GM12801 (cell line): ENCODE data around the gene CAMTA2.

ENCODE experiments used
- TF ChIP-seq, protein P1 (sequence below): IDR thresholded peaks from one replicate; pipeline ENCODE4 v1.5.1; 2011; ENCODE audit warnings: control low read depth; ENCODE audit not compliant: insufficient read length; ENCODE audit errors: extremely low read depth

CAMTA2 gene

DNA sequence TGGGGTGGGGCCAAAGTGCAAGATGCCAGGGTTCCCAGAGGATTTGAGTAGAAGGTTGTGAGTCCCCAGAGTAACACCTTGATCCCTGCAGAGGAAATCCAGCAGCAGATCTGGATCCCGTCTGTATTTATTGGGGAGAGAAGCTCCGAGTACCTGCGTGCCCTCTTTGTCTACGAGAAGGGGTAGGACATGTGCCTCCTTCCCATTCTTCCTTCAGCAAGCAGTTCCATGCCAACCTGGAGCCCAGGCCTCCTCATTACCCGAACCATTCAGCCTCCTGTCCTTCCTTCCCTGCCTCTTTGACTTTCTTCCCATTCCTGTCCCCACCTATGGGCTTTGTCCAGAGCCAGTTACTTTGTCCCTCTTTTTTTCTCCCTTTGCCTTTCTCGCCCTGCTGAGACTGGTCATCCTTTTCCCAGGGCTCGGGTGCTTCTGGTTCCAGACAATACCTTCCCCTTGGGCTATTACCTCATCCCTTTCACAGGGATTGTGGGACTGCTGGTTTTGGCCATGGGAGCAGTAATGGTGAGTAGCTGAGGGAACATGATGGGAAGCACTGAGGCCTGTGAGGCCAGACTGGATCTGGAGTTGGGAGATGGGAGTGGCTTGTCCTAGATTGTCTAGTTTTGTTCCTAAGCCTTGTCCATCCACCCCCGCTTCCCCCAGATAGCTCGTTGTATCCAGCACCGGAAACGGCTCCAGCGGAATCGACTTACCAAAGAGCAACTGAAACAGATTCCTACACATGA, 44.5 kb downstream of the CAMTA2 start:
- TF ChIP-seq, protein P1, sequence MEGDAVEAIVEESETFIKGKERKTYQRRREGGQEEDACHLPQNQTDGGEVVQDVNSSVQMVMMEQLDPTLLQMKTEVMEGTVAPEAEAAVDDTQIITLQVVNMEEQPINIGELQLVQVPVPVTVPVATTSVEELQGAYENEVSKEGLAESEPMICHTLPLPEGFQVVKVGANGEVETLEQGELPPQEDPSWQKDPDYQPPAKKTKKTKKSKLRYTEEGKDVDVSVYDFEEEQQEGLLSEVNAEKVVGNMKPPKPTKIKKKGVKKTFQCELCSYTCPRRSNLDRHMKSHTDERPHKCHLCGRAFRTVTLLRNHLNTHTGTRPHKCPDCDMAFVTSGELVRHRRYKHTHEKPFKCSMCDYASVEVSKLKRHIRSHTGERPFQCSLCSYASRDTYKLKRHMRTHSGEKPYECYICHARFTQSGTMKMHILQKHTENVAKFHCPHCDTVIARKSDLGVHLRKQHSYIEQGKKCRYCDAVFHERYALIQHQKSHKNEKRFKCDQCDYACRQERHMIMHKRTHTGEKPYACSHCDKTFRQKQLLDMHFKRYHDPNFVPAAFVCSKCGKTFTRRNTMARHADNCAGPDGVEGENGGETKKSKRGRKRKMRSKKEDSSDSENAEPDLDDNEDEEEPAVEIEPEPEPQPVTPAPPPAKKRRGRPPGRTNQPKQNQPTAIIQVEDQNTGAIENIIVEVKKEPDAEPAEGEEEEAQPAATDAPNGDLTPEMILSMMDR, result no peak

DNA sequence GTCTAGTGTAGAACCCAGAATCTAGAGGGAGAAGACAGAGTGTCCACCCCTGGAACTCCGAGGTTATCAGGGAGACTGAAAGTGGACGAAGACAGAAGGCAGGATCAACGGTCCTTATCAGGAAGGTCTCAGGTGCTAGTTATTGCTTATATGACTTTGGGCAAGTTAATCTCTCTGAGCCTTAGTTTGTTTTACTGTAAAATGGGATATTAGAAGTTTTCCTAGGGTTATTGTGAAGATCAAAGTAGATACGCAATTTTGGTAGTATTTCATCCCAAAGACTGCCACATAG, 46.2 kb downstream of the CAMTA2 start:
- TF ChIP-seq, protein P1, result no peak

DNA sequence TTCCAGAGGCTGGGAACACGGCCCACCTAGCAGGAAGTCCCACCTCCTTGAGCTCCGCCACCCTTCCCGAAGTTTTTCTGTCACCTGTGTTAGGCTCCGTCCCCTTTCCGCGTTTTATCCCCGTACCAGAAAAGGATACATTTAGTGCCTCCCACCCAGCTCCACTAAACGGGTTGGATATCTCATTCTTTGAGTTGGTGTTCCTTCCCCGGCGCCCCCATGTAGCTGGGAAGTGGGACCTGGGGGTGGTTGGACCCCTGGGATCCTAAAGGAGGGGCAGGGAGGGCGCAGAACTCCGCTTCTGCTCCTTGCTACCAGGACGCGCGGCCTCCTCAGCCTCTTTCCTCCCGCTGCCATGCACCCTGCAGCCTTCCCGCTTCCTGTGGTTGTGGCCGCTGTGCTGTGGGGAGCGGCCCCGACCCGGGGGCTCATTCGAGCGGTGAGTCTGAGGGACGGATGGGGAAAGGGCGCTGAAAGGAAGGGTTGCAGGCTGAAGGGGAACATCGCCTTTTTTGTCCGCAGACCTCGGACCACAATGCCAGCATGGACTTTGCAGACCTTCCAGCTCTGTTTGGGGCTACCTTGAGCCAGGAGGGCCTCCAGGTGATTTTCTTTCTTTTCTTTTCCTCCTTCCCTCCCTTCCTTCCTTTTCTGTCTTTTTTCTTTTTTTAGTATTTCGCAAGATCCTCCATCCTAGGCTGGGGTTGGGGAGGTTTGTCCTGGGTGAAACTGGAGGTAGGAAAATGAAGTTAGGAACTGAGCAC, 46.7 kb downstream of the CAMTA2 start:
- TF ChIP-seq, protein P1, result no peak

DNA sequence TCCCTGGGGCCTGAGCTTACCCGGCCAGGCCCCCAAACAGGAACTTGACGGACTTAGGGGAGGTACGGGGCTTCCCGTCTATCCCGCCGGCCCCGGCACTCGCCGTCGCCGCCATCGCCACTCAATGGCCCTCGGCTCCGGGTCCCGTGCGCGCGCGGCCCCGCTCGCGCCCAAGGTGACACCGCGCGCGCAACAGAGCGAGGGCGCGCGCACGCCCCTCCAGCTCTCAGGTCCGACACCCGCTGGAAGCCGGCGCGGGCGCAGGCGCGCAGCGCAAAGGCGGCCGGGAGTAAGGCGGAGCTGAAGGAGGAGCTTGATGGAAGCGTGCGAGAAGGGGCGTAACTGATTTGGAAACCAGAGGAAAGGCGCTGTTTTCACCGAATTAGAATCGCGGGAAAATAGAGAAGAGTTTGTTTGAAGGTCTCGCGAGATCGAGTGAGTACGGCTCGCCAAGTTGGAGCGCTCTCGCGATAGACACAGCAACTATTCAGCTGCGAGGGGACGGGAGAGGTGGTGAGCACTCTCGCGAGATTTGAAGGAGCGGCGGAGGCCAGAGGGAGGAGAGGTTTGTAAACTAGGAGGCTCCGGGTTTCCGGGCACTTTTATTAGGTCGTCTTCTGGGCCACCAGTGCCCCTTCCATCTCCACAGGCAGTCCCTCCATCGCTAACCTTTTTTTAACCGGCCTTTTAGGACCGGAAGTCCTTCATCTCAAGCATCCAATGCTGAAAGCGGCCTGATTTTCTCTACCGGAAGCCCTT, 47.5 kb downstream of the CAMTA2 start, which contains the start of the genes RNF167 and SLC25A11:
Gene RNF167 (plus strand): TSS at position 473 of the 759 bp plus-strand sequence. CDS start 642 bp downstream, outside the sequence.
Gene SLC25A11 (minus strand): TSS at position 251 of the 759 bp plus-strand sequence. CDS start 136 bp downstream, at position 115.
- TF ChIP-seq, protein P1, result no peak

DNA sequence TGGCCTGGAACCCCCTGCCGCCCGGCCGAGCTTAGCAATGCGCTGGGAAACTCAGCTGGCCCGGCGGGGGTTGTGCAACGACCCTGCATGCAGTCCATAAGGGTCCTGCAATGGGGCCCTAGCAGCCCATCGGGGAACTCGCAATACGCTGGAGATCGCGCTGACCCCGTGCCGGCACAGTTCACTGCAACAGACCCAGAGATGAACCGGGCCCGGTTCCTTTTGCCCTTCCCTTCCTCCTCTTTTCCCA, 48.0 kb downstream of the CAMTA2 start:
- TF ChIP-seq, protein P1, result no peak

DNA sequence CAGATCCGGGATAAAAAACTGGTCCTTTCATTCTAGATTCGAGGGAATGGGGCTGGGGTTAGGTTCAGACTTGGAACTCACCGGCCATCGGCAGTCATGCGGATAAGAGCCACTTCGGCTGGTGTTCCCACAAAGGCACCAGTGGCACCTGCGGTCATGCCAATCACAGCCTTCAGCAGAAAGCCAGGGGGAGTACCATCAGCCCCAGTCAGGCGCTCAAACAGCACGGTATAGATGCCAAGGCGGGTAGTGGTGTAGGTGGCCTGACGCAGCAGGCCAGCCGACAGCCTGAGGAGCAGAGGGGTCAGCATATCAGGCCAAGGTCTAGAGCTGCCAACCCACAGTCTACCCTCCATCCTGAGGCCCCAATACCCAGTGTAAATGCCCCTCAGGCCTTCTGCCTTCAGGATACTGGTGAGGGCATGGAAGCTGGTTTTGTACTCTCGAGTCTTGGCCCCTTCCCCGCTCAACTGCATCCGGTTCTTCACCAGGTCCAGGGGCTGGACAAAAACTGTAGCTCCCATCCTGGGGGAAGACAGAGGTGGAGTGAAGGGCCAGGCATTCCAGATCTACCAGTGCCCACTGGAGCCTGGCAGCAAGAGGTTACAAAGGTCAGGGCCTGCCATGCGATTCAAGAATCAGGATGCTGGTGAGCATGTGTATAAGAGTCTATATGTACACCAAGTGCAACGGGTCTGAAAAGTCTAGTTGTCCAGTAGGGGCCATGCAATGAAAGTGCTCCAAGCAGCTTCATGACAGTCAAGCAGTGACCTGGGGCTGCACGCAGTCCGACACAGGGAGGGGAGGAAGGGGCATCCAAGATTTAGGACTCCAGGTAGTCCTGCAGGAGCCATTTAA, 48.6 kb downstream of the CAMTA2 start:
- TF ChIP-seq, protein P1, result no peak
